Right lobe of liver (tissue), 4 donors: Measurements from ENCODE around the gene RGPD3.
"Not testable (repeated sequence)": the region's sequence is repeated elsewhere in the genome, so short reads cannot be mapped to it uniquely, and the experiment has no call there.

Experiments
- POLR2A ChIP-seq: fragments of 450-650 bp; IDR thresholded peaks from one replicate; pipeline ENCODE4 v1.6.1; 2017; ENCODE audit warnings: antibody characterized with exemption, mild to moderate bottlenecking
- TF ChIP-seq, protein P1 (sequence below), 4 donors: fragments of 200-600 bp in 3 of 4; fragments of 450-650 bp in 1 of 4; IDR thresholded peaks; one replicate each; pipeline versions ENCODE4 v1.5.1 to v1.8.0; 2016 to 2022; ENCODE audit warnings: antibody characterized with exemption in 4 of 4, mild to moderate bottlenecking in 2 of 4
- donor health status: DM: no; HTN: no; CAD: no.
- donor health status: DM: no; HTN: no; CAD: no.
- donor health status: DM: no; HTN: yes; CAD: no.

DNA sequence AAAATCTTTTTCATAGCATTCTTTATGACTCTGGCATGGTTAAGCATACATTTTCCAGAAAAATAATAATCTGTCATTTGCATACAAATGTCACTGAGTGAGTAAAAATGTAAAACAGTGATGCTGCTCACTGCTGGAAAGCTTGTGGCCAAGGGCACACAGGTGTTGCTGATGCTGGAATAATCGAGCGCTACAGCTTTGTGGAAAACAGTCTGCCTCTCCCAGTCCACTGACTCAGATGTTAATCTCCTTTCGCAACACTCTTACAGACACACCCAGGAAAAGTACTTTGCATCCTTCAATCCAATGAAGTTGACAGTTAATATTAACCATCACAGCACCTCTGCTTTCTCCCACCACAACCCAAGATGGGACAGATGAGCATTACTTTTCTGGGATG is 46.6 kb upstream of the RGPD3 start:
- TF ChIP-seq, protein P1, sequence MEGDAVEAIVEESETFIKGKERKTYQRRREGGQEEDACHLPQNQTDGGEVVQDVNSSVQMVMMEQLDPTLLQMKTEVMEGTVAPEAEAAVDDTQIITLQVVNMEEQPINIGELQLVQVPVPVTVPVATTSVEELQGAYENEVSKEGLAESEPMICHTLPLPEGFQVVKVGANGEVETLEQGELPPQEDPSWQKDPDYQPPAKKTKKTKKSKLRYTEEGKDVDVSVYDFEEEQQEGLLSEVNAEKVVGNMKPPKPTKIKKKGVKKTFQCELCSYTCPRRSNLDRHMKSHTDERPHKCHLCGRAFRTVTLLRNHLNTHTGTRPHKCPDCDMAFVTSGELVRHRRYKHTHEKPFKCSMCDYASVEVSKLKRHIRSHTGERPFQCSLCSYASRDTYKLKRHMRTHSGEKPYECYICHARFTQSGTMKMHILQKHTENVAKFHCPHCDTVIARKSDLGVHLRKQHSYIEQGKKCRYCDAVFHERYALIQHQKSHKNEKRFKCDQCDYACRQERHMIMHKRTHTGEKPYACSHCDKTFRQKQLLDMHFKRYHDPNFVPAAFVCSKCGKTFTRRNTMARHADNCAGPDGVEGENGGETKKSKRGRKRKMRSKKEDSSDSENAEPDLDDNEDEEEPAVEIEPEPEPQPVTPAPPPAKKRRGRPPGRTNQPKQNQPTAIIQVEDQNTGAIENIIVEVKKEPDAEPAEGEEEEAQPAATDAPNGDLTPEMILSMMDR (IDR thresholded peaks at IDR 0.05), result not testable (repeated sequence)
- not testable (repeated sequence) for TF ChIP-seq POLR2A
